Neural progenitor cell (in vitro differentiated cells): ENCODE measurements around the gene TMEM242. TPM values are rescaled to one million over a fixed set of nuclear protein-coding genes. Genes with fewer than 3 reads are reported as not detected.

ENCODE experiments used
- DNase-seq: peaks from one replicate; pipeline ENCODE4 v3.0.0-alpha.2; 2016; ENCODE audit warnings: low spot score
- H2AFZ ChIP-seq: fragments of 200-600 bp; sonication (generic); replicated peaks from 2 replicates; pipeline ENCODE4 v1.6.1; 2016; ENCODE audit warnings: antibody characterized with exemption
- H3F3A ChIP-seq: fragments of 200-600 bp; sonication (generic); 2 replicates; pipeline ENCODE4 v1.6.1; 2016; ENCODE audit warnings: antibody characterized with exemption, low read depth
- H3K27ac ChIP-seq: fragments of 200-600 bp; sonication (generic); 2 replicates; pipeline ENCODE4 v1.5.1; 2016; ENCODE audit warnings: mild to moderate bottlenecking
- H3K27me3 ChIP-seq: fragments of 200-600 bp; sonication (generic); 2 replicates; pipeline ENCODE4 v1.6.1; 2016; ENCODE audit warnings: mild to moderate bottlenecking, moderate library complexity
- H3K36me3 ChIP-seq: fragments of 200-600 bp; sonication (generic); 2 replicates; pipeline ENCODE4 v1.5.1; 2016
- H3K4me1 ChIP-seq: fragments of 200-600 bp; sonication (generic); 2 replicates; pipeline ENCODE4 v1.6.1; 2016; ENCODE audit warnings: mixed run types
- H3K4me2 ChIP-seq: fragments of 200-600 bp; sonication (generic); 2 replicates; pipeline ENCODE4 v1.6.1; 2016
- H3K4me3 ChIP-seq: fragments of 200-600 bp; sonication (generic); 2 replicates; pipeline ENCODE4 v1.5.1; 2016
- H3K79me2 ChIP-seq: fragments of 200-600 bp; sonication (generic); 2 replicates; pipeline ENCODE4 v1.6.1; 2016; ENCODE audit warnings: low read depth
- H3K9ac ChIP-seq: fragments of 200-600 bp; sonication (generic); 2 replicates; pipeline ENCODE4 v1.6.1; 2016
- H3K9me3 ChIP-seq: fragments of 200-600 bp; sonication (generic); 2 replicates; pipeline ENCODE4 v1.5.1; 2016; ENCODE audit warnings: low read depth
- H4K20me1 ChIP-seq: fragments of 200-600 bp; sonication (generic); 2 replicates; pipeline ENCODE4 v1.6.1; 2016; ENCODE audit warnings: low read depth
- H3K27ac Mint-ChIP-seq: 3 replicates; pipeline ENCODE4 v1.8.0; 2021; ENCODE audit warnings: mixed read lengths
- H3K27me3 Mint-ChIP-seq: 2 replicates; pipeline ENCODE4 v1.8.0; 2022; ENCODE audit warnings: low read depth, mild to moderate bottlenecking, inconsistent platforms, moderate library complexity, mixed read lengths; ENCODE audit not compliant: insufficient read depth
- H3K36me3 Mint-ChIP-seq: 3 replicates; pipeline ENCODE4 v1.8.0; 2021; ENCODE audit warnings: mixed read lengths
- H3K4me1 Mint-ChIP-seq: 3 replicates; pipeline ENCODE4 v1.8.0; 2021; ENCODE audit warnings: mixed read lengths
- H3K4me3 Mint-ChIP-seq: 3 replicates; pipeline ENCODE4 v1.8.0; 2021; ENCODE audit warnings: mild to moderate bottlenecking, moderate library complexity, mixed read lengths
- H3K9me3 Mint-ChIP-seq: 3 replicates; pipeline ENCODE4 v1.8.0; 2020; ENCODE audit warnings: mixed read lengths
- EZH2 ChIP-seq: fragments of 200-600 bp; sonication (generic); IDR thresholded peaks from 2 replicates; pipeline ENCODE4 v1.6.1; 2017; ENCODE audit warnings: antibody characterized with exemption, mild to moderate bottlenecking, moderate library complexity
- EZH2phosphoT487 ChIP-seq: fragments of 200-600 bp; sonication (generic); IDR thresholded peaks from 2 replicates; pipeline ENCODE4 v1.6.1; 2017; ENCODE audit warnings: antibody characterized with exemption
- total RNA-seq: library from RNA; depleted of rRNA; stranded (reverse); fragments of >200 nt; gene quantifications from 2 replicates; pipeline ENCODE4 v1.2.3, GENCODE V29; 2015; ENCODE audit warnings: low replicate concordance
- TF ChIP-seq, protein P1 (sequence below): fragments of 200-600 bp; sonication (generic); IDR thresholded peaks from 2 replicates; pipeline ENCODE4 v1.5.1; 2017; ENCODE audit warnings: antibody characterized with exemption, mild to moderate bottlenecking

The TMEM242 gene
- total RNA-seq, 1 donor from 2014 or later: 9.9 TPM

DNA sequence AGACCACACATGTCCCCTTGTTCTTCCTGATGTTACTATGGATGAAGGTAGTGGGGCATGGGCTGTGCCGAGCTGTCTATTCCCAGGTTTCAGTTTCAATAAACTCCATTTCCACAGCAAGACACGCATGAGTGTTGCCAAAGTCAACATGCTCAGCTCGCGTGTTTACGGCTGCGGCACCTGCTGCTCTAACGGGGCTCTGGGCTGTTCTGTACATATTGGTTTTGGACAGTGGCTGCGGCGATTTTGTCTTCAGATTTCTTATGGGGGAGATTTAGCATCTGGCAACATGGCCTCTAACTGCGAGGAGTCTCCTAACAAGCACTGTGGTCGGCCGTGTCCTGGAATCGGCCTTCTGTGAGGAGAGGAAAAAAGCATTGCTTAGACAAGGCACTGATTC lies 58.6 kb downstream of the TMEM242 start:
- no peaks in the 10 kb centered on the region for H3K79me2 ChIP-seq
- TF ChIP-seq EZH2: no peak
- TF ChIP-seq, protein P1, sequence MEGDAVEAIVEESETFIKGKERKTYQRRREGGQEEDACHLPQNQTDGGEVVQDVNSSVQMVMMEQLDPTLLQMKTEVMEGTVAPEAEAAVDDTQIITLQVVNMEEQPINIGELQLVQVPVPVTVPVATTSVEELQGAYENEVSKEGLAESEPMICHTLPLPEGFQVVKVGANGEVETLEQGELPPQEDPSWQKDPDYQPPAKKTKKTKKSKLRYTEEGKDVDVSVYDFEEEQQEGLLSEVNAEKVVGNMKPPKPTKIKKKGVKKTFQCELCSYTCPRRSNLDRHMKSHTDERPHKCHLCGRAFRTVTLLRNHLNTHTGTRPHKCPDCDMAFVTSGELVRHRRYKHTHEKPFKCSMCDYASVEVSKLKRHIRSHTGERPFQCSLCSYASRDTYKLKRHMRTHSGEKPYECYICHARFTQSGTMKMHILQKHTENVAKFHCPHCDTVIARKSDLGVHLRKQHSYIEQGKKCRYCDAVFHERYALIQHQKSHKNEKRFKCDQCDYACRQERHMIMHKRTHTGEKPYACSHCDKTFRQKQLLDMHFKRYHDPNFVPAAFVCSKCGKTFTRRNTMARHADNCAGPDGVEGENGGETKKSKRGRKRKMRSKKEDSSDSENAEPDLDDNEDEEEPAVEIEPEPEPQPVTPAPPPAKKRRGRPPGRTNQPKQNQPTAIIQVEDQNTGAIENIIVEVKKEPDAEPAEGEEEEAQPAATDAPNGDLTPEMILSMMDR: no peak
- no peak for TF ChIP-seq EZH2phosphoT487
- no peak overlapping the region for H2AFZ ChIP-seq
- H3K4me3 ChIP-seq: no peak overlapping the region
- peaks cover 2% of the 10 kb centered on the region for H3K4me1 Mint-ChIP-seq
- DNase-seq: no peak
- H3K27ac ChIP-seq: no peak overlapping the region
- H3K4me3 Mint-ChIP-seq: no peak overlapping the region
- H4K20me1 ChIP-seq: no peaks in the 10 kb centered on the region
- no peak overlapping the region for H3K9ac ChIP-seq
- H3K27ac Mint-ChIP-seq: no peak overlapping the region
- H3K4me2 ChIP-seq: no peak overlapping the region
- H3F3A ChIP-seq: no peaks in the 10 kb centered on the region
- no peaks in the 10 kb centered on the region for H3K4me1 ChIP-seq
- no peaks in the 10 kb centered on the region for H3K9me3 ChIP-seq
- no peaks in the 10 kb centered on the region for H3K36me3 ChIP-seq
- H3K27me3 ChIP-seq: no peaks in the 10 kb centered on the region
- H3K27me3 Mint-ChIP-seq: peaks cover 8% of the 10 kb centered on the region
- H3K36me3 Mint-ChIP-seq: no peaks in the 10 kb centered on the region
- no peaks in the 10 kb centered on the region for H3K9me3 Mint-ChIP-seq

DNA sequence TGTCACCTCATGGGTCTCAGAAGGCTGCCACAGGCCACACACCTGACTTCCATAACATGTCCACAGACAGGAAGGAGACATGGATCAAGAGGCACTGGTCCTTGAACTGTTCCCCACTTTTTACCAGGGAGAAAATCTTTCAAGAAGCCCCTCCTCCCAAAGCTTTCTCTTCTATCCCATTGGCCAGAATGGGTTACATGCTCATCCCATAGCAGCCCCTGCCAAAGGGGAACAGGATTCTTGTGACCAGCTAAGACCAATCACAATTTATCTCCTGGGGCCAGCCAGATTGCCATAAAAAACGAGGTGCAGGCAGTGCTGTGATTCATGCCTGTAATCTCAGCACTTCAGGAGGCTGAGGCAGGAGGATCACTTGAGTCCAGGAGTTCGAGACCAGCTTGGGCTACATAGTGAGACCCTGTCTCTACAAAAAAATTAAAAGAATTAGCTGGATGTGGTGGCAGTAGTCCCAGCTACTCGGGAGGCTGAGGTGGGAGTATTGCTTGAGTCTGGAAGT lies 59.4 kb downstream of the TMEM242 start:
- H3K4me2 ChIP-seq: no peak overlapping the region
- H3K27ac ChIP-seq: no peak overlapping the region
- H2AFZ ChIP-seq: no peak overlapping the region
- H3K27me3 Mint-ChIP-seq: peaks cover 8% of the 10 kb centered on the region
- TF ChIP-seq, protein P1: no peak
- TF ChIP-seq EZH2phosphoT487 (no peak), EZH2 (no peak)
- no peaks in the 10 kb centered on the region for H3K27me3 ChIP-seq
- no peaks in the 10 kb centered on the region for H4K20me1 ChIP-seq
- no peaks in the 10 kb centered on the region for H3K4me1 ChIP-seq
- H3K9me3 Mint-ChIP-seq: no peaks in the 10 kb centered on the region
- H3K4me3 ChIP-seq: no peak overlapping the region
- H3K36me3 Mint-ChIP-seq: no peaks in the 10 kb centered on the region
- DNase-seq: no peak
- no peak overlapping the region for H3K27ac Mint-ChIP-seq
- no peaks in the 10 kb centered on the region for H3K79me2 ChIP-seq
- peaks cover 5% of the 10 kb centered on the region for H3K4me1 Mint-ChIP-seq
- no peaks in the 10 kb centered on the region for H3K36me3 ChIP-seq
- H3F3A ChIP-seq: no peaks in the 10 kb centered on the region
- H3K9me3 ChIP-seq: no peaks in the 10 kb centered on the region
- H3K9ac ChIP-seq: no peak overlapping the region
- H3K4me3 Mint-ChIP-seq: no peak overlapping the region

DNA sequence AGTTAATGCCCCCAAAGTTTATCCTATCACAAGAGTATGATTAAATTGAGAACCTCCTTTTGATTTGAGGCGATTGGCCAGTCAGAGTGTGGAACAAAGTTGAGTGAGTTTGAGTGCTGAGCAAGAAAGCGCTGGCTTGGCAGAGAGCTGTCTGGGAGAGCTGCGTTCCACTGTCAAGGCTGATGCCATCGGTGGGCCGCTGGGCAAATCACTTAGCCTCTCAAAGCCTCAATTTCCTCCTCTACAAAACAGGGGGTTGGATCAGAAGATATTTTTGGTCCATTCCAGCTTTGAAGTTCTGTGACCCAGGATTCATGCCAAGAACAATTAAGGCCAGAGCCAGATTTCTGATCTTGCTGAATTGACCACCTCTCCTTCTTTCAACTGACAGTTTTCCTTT lies 60.2 kb downstream of the TMEM242 start:
- no peak for DNase-seq
- Mint-ChIP-seq H3K4me3 (no peak overlapping the region), H3K4me1 (peaks cover 6% of the 10 kb centered on the region), H3K27ac (peak overlapping the region; percentile 63), H3K36me3 (no peaks in the 10 kb centered on the region), H3K9me3 (no peaks in the 10 kb centered on the region), H3K27me3 (peaks cover 8% of the 10 kb centered on the region)
- Histone ChIP-seq H3K4me2 (no peak overlapping the region), H3F3A (no peaks in the 10 kb centered on the region), H3K27ac (no peak overlapping the region), H3K27me3 (no peaks in the 10 kb centered on the region), H3K9me3 (no peaks in the 10 kb centered on the region), H3K4me1 (no peaks in the 10 kb centered on the region), H2AFZ (no peak overlapping the region), H3K79me2 (no peaks in the 10 kb centered on the region), H3K4me3 (no peak overlapping the region), H4K20me1 (no peaks in the 10 kb centered on the region), H3K9ac (no peak overlapping the region), H3K36me3 (no peaks in the 10 kb centered on the region)
- no peak for TF ChIP-seq EZH2phosphoT487

DNA sequence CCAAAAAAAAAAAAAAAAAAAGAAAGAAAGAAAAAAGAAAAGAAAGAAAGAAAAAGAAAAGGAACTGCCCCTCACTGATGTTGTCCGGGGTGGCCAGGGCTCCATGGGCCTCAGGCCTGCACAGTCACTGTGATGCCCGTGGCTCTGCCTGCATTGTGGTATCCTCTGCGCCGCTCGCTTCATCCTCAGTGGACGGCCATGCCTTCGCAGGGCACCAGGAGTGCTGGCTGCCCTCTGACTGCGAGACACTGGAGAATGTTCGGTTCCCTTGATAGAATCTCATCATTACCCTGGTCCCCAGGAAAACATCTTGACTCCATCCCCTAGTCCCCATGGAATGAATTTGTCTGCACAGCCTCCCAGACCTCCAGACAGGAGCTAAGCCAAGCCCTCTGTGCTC lies 61.7 kb downstream of the TMEM242 start:
- H3K27me3 Mint-ChIP-seq: peaks cover 8% of the 10 kb centered on the region

More for the DNA sequence above, 61.7 kb downstream of the TMEM242 start:
- TF ChIP-seq, protein P1: no peak
- TF ChIP-seq EZH2phosphoT487 (no peak), EZH2 (no peak)
- no peak overlapping the region for H3K4me2 ChIP-seq
- peak overlapping the region; percentile 72 for H3K27ac Mint-ChIP-seq
- no peaks in the 10 kb centered on the region for H3F3A ChIP-seq
- no peaks in the 10 kb centered on the region for H3K9me3 Mint-ChIP-seq
- no peak overlapping the region for H3K4me3 Mint-ChIP-seq
- no peak overlapping the region for H3K27ac ChIP-seq
- no peaks in the 10 kb centered on the region for H3K27me3 ChIP-seq
- H4K20me1 ChIP-seq: no peaks in the 10 kb centered on the region
- no peak for DNase-seq
- no peaks in the 10 kb centered on the region for H3K36me3 ChIP-seq
- H3K4me1 Mint-ChIP-seq: peaks cover 11% of the 10 kb centered on the region
- no peaks in the 10 kb centered on the region for H3K79me2 ChIP-seq
- no peak overlapping the region for H2AFZ ChIP-seq
- no peak overlapping the region for H3K4me3 ChIP-seq
- H3K4me1 ChIP-seq: no peaks in the 10 kb centered on the region
- no peaks in the 10 kb centered on the region for H3K9me3 ChIP-seq
- H3K36me3 Mint-ChIP-seq: no peaks in the 10 kb centered on the region
- H3K9ac ChIP-seq: no peak overlapping the region
